IMR-90 (cell line): Measurements from ENCODE around the gene LSG1.

Experiments used
- CTCF ChIP-seq: conservative IDR thresholded peaks from 2 replicates; pipeline ENCODE4 v1.5.1; 2012; ENCODE audit warnings: mild to moderate bottlenecking, low read depth, low read length, improper control_type of control experiment
- FOS ChIP-seq: fragments of 150-350 bp; IDR thresholded peaks from 2 replicates; pipeline ENCODE4 v1.6.1; 2016; ENCODE audit warnings: low read depth, low read length
- MAFK ChIP-seq: IDR thresholded peaks from 2 replicates; pipeline ENCODE4 v1.6.1; 2012; ENCODE audit warnings: low read depth, low read length, improper control_type of control experiment
- POLR2A ChIP-seq: IDR thresholded peaks from 2 replicates; pipeline ENCODE4 v1.6.1; 2012; ENCODE audit warnings: mild to moderate bottlenecking, low read depth, low read length
- RAD21 ChIP-seq: IDR thresholded peaks from 2 replicates; pipeline ENCODE4 v1.6.1; 2012; ENCODE audit warnings: low read length, improper control_type of control experiment
- RFX5 ChIP-seq: IDR thresholded peaks from 2 replicates; pipeline ENCODE4 v1.8.0; 2012; ENCODE audit warnings: low read depth, mild to moderate bottlenecking, low read length, moderate library complexity
- SMC3 ChIP-seq: fragments of 150-350 bp; IDR thresholded peaks from 2 replicates; pipeline ENCODE4 v1.6.1; 2016; ENCODE audit warnings: low read depth, mild to moderate bottlenecking, antibody characterized with exemption, low read length, moderate library complexity

- no peak for TF ChIP-seq CTCF
- no peak for TF ChIP-seq FOS
- TF ChIP-seq SMC3, result no peak
- TF ChIP-seq POLR2A, result no peak
- no peak for TF ChIP-seq RAD21
- TF ChIP-seq MAFK, result no peak
- TF ChIP-seq RFX5, result no peak
Observed at GRCh38 chr3:194688946-194689345, 17.0 kb upstream of the LSG1 start.
